Measurements from ENCODE around the gene HOXB7. TPM values are rescaled to one million over a fixed set of nuclear protein-coding genes. Genes with fewer than 3 reads are reported as not detected.

Gene HOXB7
- total and polyA plus RNA-seq, 2 experiments from 2014 or later, result 11.1 to 18.9 TPM

DNA sequence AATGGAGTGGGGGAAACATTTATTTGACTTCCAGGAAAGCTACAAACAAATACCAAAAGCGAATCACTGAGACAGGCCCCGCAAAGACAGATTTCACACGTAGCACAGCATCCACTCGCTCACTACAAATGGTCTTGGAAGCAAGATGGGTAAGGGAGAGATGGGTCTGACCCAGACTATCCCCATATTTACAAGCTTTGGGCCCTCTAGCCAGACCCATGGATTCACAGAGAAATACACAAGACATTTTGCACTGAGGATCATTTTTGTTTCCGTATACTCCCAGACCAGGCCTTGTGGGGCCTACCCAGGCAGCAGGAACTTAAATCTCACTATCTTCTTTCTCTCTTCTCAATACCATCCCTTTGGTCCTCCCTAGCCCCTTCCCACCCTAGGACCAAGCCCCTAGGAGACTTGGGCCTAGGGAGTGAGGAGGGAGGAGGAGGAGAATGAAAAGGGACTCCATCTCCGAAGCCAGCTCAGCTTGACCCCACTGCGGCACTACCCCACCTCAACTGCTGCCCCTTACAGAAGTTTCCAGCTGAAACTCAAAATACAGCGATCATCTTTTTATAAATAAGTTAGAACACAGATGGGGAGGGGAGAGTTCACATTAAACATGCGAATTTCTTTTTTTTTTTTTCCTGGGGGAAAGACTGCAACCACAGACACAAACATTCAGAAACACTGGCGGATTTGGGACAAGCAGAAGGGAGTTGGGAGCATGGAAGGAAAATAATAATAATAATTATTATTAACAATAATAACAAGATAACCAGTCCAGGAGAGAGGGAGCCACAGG lies 19.4 kb downstream of the HOXB7 start:
- H3K27ac ChIP-seq, result no peak overlapping the region
- H3K36me3 ChIP-seq (ENCODE audit: low read depth), result no peaks in the 10 kb centered on the region
- TF ChIP-seq EZH2phosphoT487 (IDR thresholded peaks at IDR 0.05; ENCODE audit: insufficient read depth, low read depth) (no peak), EZH2 (IDR thresholded peaks at IDR 0.05; ENCODE audit: insufficient read depth, poor library complexity, severe bottlenecking) (no peak)
- no peaks in the 10 kb centered on the region for H4K20me1 ChIP-seq (ENCODE audit: insufficient read depth)
- H3K79me2 ChIP-seq (ENCODE audit: insufficient read depth), result peaks cover 6% of the 10 kb centered on the region; the same call in 1 of the 2 replicates
- H3K9me3 ChIP-seq (ENCODE audit: low read depth), result no peaks in the 10 kb centered on the region
- no peak overlapping the region for H3K4me2 ChIP-seq (ENCODE audit: unreplicated experiment)
- H3K9me2 ChIP-seq (ENCODE audit: insufficient read depth), result no peaks in the 10 kb centered on the region
- H3F3A ChIP-seq (ENCODE audit: insufficient read depth), result no peaks in the 10 kb centered on the region
- no peak overlapping the region for H3K4me3 ChIP-seq
- no peak overlapping the region for H3K9ac ChIP-seq
- no peaks in the 10 kb centered on the region for H3K27me3 ChIP-seq (replicated peaks; ENCODE audit: insufficient read depth)
- in situ Hi-C loops (cut with MboI), result no loop called here
- DNase-seq, result no peak
- WGBS, 2 experiments (ENCODE audit: low coverage in 1 of 2, low lambda C conversion rate in 2 of 2, missing lambda C conversion rate in 2 of 2), result 96 to 100% methylated on average over 10 of the region's 10 CpGs
- H3K4me1 ChIP-seq (ENCODE audit: insufficient read depth), result peaks cover 3% of the 10 kb centered on the region; the same call in 1 of the 2 replicates
- H2AFZ ChIP-seq, result no peak overlapping the region

DNA sequence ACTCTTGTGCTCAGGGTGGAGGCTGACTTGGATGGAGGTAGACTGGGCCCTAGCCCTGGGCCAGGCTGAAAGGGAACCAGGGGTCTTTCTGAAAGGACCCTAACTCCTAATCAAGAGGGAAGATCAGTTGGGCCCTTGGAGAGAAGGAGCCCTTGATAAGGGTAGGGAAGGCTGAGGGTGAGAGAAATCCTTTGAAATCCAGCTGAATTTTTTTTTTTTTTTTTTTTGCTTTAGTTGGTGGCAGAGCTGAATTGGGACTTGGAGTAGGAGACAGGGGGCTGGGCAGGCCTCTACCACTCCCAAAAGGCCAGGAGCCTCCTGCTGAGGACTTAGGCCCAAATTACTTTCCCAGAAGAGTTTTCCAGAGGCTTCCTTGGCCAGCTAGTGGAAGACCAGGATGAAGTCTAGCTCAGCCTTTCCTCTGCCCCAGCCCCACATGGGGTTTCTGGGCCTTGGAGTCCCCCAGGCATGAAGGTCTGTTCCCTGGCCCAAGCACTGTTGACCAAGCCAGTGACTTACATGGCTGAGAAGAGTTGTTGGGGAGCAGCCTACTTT lies 20.1 kb downstream of the HOXB7 start:
- H3K9me3 ChIP-seq (ENCODE audit: low read depth), result no peaks in the 10 kb centered on the region
- peaks cover 4% of the 10 kb centered on the region; the same call in 1 of the 2 replicates for H3K79me2 ChIP-seq (ENCODE audit: insufficient read depth)
- H3K9me2 ChIP-seq (ENCODE audit: insufficient read depth), result no peaks in the 10 kb centered on the region
- no peak overlapping the region for H3K27ac ChIP-seq
- H3K4me1 ChIP-seq (ENCODE audit: insufficient read depth), result peaks cover 8% of the 10 kb centered on the region; the same call in 1 of the 2 replicates
- no peak for DNase-seq
- H3F3A ChIP-seq (ENCODE audit: insufficient read depth), result 0 out of 2 replicates have a peak, but pooled peaks cover 6% of the 10 kb centered on the region
- H3K4me2 ChIP-seq (ENCODE audit: unreplicated experiment), result no peak overlapping the region
- no peak for TF ChIP-seq EZH2 (IDR thresholded peaks at IDR 0.05; ENCODE audit: insufficient read depth, poor library complexity, severe bottlenecking)
- no peak for TF ChIP-seq EZH2phosphoT487 (IDR thresholded peaks at IDR 0.05; ENCODE audit: insufficient read depth, low read depth)
- H3K36me3 ChIP-seq (ENCODE audit: low read depth), result no peaks in the 10 kb centered on the region
- no peaks in the 10 kb centered on the region for H4K20me1 ChIP-seq (ENCODE audit: insufficient read depth)
- H2AFZ ChIP-seq, result no peak overlapping the region
- in situ Hi-C loops (cut with MboI), result no loop called here
- no peak overlapping the region for H3K4me3 ChIP-seq
- no peak overlapping the region for H3K9ac ChIP-seq
- H3K27me3 ChIP-seq (replicated peaks; ENCODE audit: insufficient read depth), result no peaks in the 10 kb centered on the region

DNA sequence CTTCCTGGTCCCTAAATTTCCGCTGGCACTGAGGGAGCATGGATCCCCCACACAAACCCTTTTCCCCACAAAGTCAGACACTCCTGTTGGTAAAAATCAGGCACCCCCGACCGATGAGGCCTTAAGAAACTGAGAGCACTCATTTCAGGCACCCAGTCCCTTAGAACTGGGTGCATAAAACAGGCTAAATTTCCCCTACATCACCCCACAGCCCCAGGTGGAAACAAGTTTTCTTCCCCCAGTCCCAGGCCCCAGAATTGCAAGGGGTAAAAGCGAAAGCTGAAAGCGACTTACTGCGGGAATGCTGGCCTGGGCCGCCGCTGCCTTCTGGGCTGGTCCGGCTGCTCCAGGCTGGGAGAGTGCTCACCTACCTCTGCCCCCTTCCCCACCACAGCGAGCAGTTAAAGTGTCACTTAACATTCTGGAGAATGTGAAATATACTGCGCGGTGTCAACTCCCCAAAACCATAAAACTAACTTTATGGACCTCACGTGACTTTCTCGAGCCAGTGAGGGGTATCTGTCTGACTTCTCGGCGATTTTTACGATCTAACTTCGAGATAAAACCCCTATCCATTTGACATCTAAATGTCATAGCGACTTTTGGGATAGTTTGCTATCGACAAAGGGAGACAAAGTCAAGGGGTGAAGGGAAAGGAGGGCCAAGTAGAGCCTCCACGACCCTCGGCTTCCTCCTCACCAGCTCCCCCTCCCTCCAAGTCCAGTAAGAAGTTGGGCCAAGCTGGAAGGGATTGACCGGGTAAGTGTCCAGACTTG lies 20.8 kb downstream of the HOXB7 start, which contains the start of gene HOXB3:
HOXB3 (minus strand) TSS at position 411 of the 776 bp plus-strand sequence. CDS start 37,767 bp downstream, outside the sequence.
- Histone ChIP-seq H3K27ac (no peak within 1 kb of the TSS), H3K27me3 (replicated peaks; ENCODE audit: insufficient read depth) (no peaks in the 10 kb centered on the region), H3K4me2 (ENCODE audit: unreplicated experiment) (no peak within 1 kb of the TSS), H3K36me3 (ENCODE audit: low read depth) (no peaks in the 10 kb centered on the region), H3K9me3 (ENCODE audit: low read depth) (no peaks in the 10 kb centered on the region), H3K79me2 (ENCODE audit: insufficient read depth) (peaks cover 4% of the 10 kb centered on the region; the same call in 1 of the 2 replicates), H3K4me3 (no peak within 1 kb of the TSS), H3K9ac (no peak within 1 kb of the TSS), H3F3A (ENCODE audit: insufficient read depth) (0 out of 2 replicates have a peak, but pooled peaks cover 8% of the 10 kb centered on the region), H3K4me1 (ENCODE audit: insufficient read depth) (peaks cover 8% of the 10 kb centered on the region; the same call in 1 of the 2 replicates), H4K20me1 (ENCODE audit: insufficient read depth) (no peaks in the 10 kb centered on the region), H3K9me2 (ENCODE audit: insufficient read depth) (no peaks in the 10 kb centered on the region), H2AFZ (no peak within 1 kb of the TSS)
- DNase-seq, result no peak
- 88 to 91% methylated on average over 23 of the region's 23 CpGs for WGBS, 2 experiments (ENCODE audit: low coverage in 1 of 2, low lambda C conversion rate in 2 of 2, missing lambda C conversion rate in 2 of 2)
- in situ Hi-C loops (cut with MboI), result no loop called here
- TF ChIP-seq EZH2phosphoT487 (IDR thresholded peaks at IDR 0.05; ENCODE audit: insufficient read depth, low read depth) (no peak), EZH2 (IDR thresholded peaks at IDR 0.05; ENCODE audit: insufficient read depth, poor library complexity, severe bottlenecking) (no peak)

DNA sequence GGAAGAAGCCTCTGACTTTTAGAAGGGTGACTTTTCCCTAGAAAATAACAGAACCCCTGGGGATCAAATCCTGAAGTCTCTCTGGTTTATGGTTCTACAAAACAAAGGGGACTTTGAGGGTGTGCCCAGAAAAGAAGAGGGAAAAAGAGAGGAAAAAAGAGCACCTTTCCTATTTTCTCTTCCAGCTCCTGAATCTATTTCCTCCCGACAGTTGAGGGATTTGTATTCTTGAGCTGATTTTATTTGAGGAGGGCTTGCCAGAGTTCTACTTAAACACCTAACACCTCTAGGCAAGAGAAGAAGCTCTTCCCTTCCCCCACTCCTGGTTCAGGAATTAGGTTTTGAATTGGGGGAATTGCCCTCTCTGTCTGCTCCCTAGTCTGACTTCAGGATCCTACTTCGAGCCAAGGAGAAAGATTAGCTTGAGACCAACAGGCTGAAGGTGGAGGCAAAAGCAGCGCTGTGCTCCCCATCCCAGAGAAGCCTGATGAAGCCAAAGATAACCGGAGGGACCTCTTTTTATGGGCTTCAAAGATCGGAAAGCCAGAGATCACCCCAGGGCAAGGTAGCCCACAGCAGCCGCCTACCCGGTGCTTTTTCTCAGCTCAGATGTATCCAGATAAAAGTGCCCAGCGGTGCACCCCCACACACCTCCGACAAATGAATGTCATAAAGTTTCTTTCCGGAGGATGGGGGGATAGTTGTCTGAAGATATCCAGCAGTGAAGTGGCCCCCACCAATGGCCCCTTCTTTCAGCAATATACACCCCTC lies 21.6 kb downstream of the HOXB7 start:
- Histone ChIP-seq H3K9ac (no peak overlapping the region), H2AFZ (no peak overlapping the region), H4K20me1 (ENCODE audit: insufficient read depth) (no peaks in the 10 kb centered on the region), H3K4me1 (ENCODE audit: insufficient read depth) (peaks cover 11% of the 10 kb centered on the region), H3K4me3 (no peak overlapping the region), H3K79me2 (ENCODE audit: insufficient read depth) (peaks cover 4% of the 10 kb centered on the region; the same call in 1 of the 2 replicates), H3K27me3 (replicated peaks; ENCODE audit: insufficient read depth) (no peaks in the 10 kb centered on the region), H3K9me2 (ENCODE audit: insufficient read depth) (no peaks in the 10 kb centered on the region), H3K4me2 (ENCODE audit: unreplicated experiment) (no peak overlapping the region), H3F3A (ENCODE audit: insufficient read depth) (peaks cover 11% of the 10 kb centered on the region; the same call in 1 of the 2 replicates), H3K27ac (no peak overlapping the region), H3K36me3 (ENCODE audit: low read depth) (no peaks in the 10 kb centered on the region), H3K9me3 (ENCODE audit: low read depth) (no peaks in the 10 kb centered on the region)
- TF ChIP-seq EZH2phosphoT487 (IDR thresholded peaks at IDR 0.05; ENCODE audit: insufficient read depth, low read depth) (no peak), EZH2 (IDR thresholded peaks at IDR 0.05; ENCODE audit: insufficient read depth, poor library complexity, severe bottlenecking) (no peak)
- in situ Hi-C loops (cut with MboI), result no loop called here
- 91 to 93% methylated on average over 10 of the region's 10 CpGs for WGBS, 2 experiments (ENCODE audit: low coverage in 1 of 2, low lambda C conversion rate in 2 of 2, missing lambda C conversion rate in 2 of 2)
- no peak for DNase-seq

Data from GM23248 (cell line).